Psoas muscle (tissue), 8 donors: Measurements from ENCODE around the gene RHOA. TPM values are rescaled to one million over a fixed set of nuclear protein-coding genes. Genes with fewer than 3 reads are reported as not detected.

Experiments
- ATAC-seq, 4 donors: fragments of 200-7000 bp; cut with Tn5 transposase; one replicate each; pipeline ENCODE4 v1.9.1; 2020; ENCODE audit warnings: moderate library complexity in 3 of 4, mild to moderate bottlenecking in 2 of 4
- DNase-seq, 2 donors: peaks; one replicate each; pipeline ENCODE4 v3.0.0-alpha.2; 2020
- H3K27ac ChIP-seq: fragments of 200-600 bp; one replicate; pipeline ENCODE4 v1.8.0; 2022
- H3K27me3 ChIP-seq, 3 donors: fragments of 200-600 bp in 1 of 3; one replicate each; pipeline versions ENCODE4 v1.6.1 to v1.8.0; 2013 to 2022; ENCODE audit warnings: low read length in 2 of 3, mild to moderate bottlenecking in 2 of 3, moderate library complexity in 1 of 3; ENCODE audit not compliant: insufficient read depth in 3 of 3
- H3K36me3 ChIP-seq, 2 donors: fragments of 200-600 bp in 1 of 2; one replicate each; pipeline versions ENCODE4 v1.6.1 to v1.8.0; 2013 to 2022; ENCODE audit warnings: low read depth in 1 of 2, mild to moderate bottlenecking in 1 of 2, moderate library complexity in 1 of 2; ENCODE audit not compliant: insufficient read depth in 1 of 2
- H3K4me1 ChIP-seq: fragments of 200-600 bp; one replicate; pipeline ENCODE4 v1.8.0; 2022
- H3K4me3 ChIP-seq: fragments of 200-600 bp; one replicate; pipeline ENCODE4 v1.8.0; 2022; ENCODE audit warnings: mild to moderate bottlenecking
- H3K9me3 ChIP-seq: fragments of 200-600 bp; one replicate; pipeline ENCODE4 v1.8.0; 2022
- WGBS, 3 donors: extraction: QIAGEN DNeasy Blood & Tissue Kit; methylation state at CpG; one replicate each; pipeline versions ENCODE4 v1.1.6 to v1.1.7; 2013; 5-methylcytosine and 5-hydroxymethylcytosine counted together
- intact Hi-C, 2 donors: fragments of 100-400 bp; cut with DNase I; formaldehyde crosslinking; loops; one replicate each; pipeline versions ENCODE4 v1.11.0 to v1.14.2; 2022
- polyA plus RNA-seq, 3 donors: library from polyadenylated mRNA; stranded (reverse); fragments of 200-250 nt; gene quantifications; one replicate each; pipeline ENCODE4 v1.2.3, GENCODE V29; 2013
- total RNA-seq, 4 donors: library from RNA; stranded (reverse); fragmentation: NEBNext Ultra II Directional in 2 of 4; extraction: Animal tissue kit (Norgen Biotek cat#: 25700) in 2 of 4; gene quantifications; one replicate each; pipeline versions ENCODE4 v1.2.1 to v1.2.4, GENCODE V29; 2021 to 2023
- TF ChIP-seq, protein P1 (sequence below): fragments of 200-600 bp; IDR thresholded peaks from one replicate; pipeline ENCODE4 v1.8.0; 2022; ENCODE audit warnings: antibody characterized with exemption
- donor health status: healthy with polysubstance abuse.
- donor health status: DM: no; HTN: no; CAD: no; lungs with moderate emphysema.
- donor health status: Bipolar disorder and iron deficiency.
- donor health status: healthy.
- donor health status: DM: yes; HTN: yes; CAD: no.
- donor health status: DM: no; HTN: no; CAD: no.
- donor health status: DM: no; HTN: no; CAD: no.
- donor health status: DM: yes; HTN: yes; CAD: no.

RHOA gene
- total and polyA plus RNA-seq, 7 donors = 179 to 341 (median 281) TPM

DNA sequence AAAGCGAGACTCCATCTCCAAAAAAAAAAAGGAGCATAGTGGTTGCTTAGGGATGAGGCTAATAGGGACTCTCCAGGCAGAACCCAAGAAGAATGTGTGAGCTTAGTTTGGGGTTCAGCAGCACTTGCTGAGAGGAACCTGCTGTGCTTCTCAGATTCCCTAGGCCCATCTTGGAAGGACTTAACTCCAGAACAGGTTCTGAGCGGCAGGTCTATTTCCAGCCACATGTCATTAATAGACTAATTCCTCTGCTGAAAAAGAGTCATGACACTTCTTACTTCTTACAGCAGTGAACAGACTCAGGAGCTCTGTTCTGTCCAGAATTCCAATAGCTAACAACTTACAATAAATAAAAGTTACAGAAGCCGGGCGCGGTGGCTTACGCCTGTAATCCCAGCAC lies 22.5 kb downstream of the RHOA start:
- peaks cover 0 to 5% of the 10 kb centered on the region in 2 donors for H3K36me3 ChIP-seq
- H3K4me3 ChIP-seq = no peak overlapping the region
- DNase-seq = no peak
- peak overlapping the region; percentile 43 for H3K27ac ChIP-seq
- H3K4me1 ChIP-seq = peaks cover 64% of the 10 kb centered on the region
- H3K9me3 ChIP-seq = no peaks in the 10 kb centered on the region
- ATAC-seq = peak; percentile 53 to 83 (median 71)
- no peaks in the 10 kb centered on the region for H3K27me3 ChIP-seq
- TF ChIP-seq, protein P1, sequence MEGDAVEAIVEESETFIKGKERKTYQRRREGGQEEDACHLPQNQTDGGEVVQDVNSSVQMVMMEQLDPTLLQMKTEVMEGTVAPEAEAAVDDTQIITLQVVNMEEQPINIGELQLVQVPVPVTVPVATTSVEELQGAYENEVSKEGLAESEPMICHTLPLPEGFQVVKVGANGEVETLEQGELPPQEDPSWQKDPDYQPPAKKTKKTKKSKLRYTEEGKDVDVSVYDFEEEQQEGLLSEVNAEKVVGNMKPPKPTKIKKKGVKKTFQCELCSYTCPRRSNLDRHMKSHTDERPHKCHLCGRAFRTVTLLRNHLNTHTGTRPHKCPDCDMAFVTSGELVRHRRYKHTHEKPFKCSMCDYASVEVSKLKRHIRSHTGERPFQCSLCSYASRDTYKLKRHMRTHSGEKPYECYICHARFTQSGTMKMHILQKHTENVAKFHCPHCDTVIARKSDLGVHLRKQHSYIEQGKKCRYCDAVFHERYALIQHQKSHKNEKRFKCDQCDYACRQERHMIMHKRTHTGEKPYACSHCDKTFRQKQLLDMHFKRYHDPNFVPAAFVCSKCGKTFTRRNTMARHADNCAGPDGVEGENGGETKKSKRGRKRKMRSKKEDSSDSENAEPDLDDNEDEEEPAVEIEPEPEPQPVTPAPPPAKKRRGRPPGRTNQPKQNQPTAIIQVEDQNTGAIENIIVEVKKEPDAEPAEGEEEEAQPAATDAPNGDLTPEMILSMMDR = no peak
- intact Hi-C loops = no loop called here
- WGBS, 3 donors = 53 to 90% (median 83%) methylated on average over 6 of the region's 6 CpGs

DNA sequence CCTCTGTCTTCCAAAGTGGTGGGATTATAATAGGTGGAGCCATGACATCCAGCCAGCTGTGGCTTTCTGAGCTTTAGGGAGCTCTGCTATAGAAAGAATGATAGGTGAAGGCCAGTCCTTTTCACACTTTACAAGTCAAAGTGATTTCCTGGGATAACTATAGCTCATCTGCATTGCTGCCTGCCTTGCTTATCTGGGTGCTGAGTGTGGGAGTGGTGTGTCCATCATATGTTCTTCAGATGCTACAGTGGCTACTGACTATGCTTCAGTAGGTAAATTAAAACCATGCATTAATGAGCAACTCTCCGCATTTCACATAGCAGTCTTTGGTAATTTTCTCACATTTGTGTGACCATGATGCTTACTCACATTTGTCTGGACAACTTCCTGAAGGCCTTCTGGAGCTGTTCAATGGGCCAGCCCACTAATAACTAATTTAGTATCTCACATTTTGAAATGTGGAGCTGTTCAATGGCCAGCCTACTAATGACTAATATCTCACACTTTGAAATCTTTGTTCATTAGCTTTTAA lies 23.4 kb downstream of the RHOA start:
- Histone ChIP-seq H3K27ac (peak overlapping the region; percentile 43), H3K9me3 (no peaks in the 10 kb centered on the region), H3K4me1 (peaks cover 64% of the 10 kb centered on the region), H3K27me3 (no peaks in the 10 kb centered on the region), H3K4me3 (no peak overlapping the region), H3K36me3 (peaks cover 0 to 5% of the 10 kb centered on the region in 2 donors)
- no peak for DNase-seq
- 73 to 86% (median 83%) methylated on average over 1 of the region's 1 CpG for WGBS, 3 donors
- TF ChIP-seq, protein P1 = no peak
- no peak for ATAC-seq
- intact Hi-C loops = no loop called here

DNA sequence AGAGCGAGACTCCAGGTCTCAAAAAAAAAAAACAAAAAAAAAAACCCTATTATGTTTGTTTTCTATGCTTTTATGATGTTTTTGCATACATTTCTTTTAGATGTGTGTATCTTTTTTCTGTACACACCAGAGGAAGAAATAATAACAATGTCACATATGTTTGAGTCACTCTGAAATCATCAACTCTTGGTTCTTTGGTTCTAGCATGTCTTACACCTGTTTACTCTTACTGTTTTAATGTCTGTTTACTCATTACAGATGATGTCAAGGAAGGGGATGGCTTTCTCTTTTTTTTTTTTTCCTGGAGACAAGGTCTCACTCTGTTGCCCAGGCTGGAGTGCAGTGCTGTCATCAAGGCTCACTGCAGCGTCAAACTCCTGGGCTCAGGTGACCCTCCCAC lies 24.1 kb downstream of the RHOA start:
- Histone ChIP-seq H3K27ac (no peak overlapping the region), H3K4me3 (no peak overlapping the region), H3K27me3 (no peaks in the 10 kb centered on the region), H3K4me1 (peaks cover 60% of the 10 kb centered on the region), H3K36me3 (peaks cover 0 to 5% of the 10 kb centered on the region in 2 donors), H3K9me3 (no peaks in the 10 kb centered on the region)
- DNase-seq (no peak), ATAC-seq (peak in 3 of 4 donors; percentile 3 to 28 (median 25))
- 88 to 92% (median 91%) methylated on average over 2 of the region's 2 CpGs for WGBS, 3 donors
- TF ChIP-seq, protein P1 = no peak
- intact Hi-C loops = no loop called here

DNA sequence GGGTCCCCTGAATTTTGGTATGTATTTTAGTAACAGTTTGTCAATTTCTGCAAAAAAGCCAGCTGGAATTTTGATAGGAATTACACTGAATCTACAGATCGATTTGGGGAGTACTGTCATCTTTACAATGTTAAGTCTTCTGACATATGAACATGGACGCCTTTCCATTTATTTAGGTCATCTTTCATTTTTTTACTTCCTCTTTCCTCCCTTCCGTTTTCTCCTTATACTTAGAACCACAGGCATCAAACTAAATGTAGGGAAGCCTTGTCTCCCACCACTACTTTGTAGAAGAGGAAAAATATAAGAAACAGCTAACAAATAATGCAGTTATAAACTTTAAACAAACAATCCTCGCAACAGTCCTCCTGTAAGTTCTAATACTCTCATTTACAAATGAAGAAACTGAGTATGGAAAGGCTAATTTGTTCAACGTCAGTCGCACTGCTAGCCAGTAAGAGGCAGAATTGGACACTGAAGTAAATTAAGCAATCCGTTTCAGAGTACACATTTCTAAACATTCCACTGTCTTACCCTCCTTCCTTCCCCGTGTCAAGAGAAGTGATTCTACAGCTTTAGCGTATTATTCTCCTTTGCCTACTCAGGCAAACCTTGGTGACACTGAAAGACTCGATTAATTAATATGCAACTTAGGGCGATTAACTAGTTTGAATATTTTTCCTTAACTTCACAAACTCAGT lies 25.6 kb downstream of the RHOA start:
- H3K4me3 ChIP-seq = no peak overlapping the region
- 69 to 81% (median 77%) methylated on average over 11 of the region's 11 CpGs for WGBS, 3 donors
- intact Hi-C loops = no loop called here
- no peak for DNase-seq
- ATAC-seq = no peak
- TF ChIP-seq, protein P1 = no peak
- H3K27ac ChIP-seq = no peak overlapping the region
- H3K4me1 ChIP-seq = peaks cover 57% of the 10 kb centered on the region
- H3K36me3 ChIP-seq = no peaks in the 10 kb centered on the region
- H3K9me3 ChIP-seq = no peaks in the 10 kb centered on the region
- H3K27me3 ChIP-seq = no peaks in the 10 kb centered on the region
